NCI-H1105 treated with DMSO at 0.1 percent for 48 hours (cell line): ENCODE data around the gene IRF9.

Experiments
- DNase-seq: peaks from one replicate; lab custom pipeline; 2025; lab: John Stamatoyannopoulos, UW

Gene IRF9

DNA sequence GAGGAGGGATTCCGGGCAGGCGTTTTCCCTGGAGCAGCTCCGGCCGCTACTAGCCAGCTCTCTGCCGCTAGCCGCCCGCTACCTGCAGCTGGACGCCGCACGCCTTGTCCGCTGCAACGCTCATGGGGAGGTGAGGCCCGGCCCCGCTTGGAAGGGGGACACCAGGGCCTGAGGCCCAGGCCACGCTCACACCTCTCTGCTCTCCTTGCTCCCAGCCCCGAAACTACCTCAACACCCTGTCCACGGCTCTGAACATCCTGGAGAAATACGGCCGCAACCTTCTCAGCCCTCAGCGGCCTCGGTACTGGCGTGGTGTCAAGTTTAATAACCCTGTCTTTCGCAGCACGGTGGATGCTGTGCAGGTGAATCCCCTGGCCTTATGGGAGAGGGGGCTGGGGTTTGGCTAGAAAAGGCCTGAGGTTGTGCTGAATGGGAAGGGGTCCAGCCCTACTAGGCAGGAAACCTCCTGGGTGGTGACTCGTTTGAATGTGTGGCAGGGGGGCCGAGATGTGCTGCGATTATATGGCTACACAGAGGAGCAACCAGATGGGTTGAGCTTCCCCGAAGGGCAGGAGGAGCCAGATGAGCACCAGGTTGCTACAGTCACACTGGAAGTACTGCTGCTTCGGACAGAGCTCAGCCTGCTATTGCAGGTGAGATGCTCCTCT is 13.2 kb upstream of the IRF9 start:
- no peak for DNase-seq

DNA sequence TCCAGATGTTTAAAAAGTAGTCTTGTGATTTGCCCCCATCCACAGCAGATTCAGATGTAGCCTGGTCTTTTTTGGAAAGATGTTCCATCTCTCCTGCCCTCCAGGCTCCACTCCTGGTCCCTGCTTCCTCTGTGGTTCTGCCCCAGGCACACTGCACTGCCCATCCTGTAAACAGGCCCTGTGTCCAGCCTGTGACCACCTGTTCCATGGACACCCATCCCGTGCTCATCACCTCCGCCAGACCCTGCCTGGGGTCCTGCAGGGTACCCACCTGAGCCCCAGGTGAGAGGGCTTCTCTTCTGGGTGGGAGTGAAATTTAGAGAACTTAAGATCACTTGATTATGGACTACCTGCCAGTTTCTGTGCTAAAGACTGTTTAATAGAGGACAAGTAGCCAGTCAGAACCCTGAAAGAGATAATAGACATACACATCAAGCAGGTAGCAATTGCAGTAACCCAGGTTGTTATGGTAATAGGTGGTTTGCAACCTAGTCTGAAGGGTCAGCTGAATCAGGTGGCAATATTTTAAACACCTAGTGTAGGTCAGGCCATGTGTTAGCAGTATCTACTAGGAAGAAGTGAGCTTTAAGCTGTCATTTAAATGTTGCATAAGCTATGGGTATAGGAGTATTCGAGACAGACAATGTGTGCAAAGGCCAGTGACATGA is 11.6 kb upstream of the IRF9 start:
- no peak for DNase-seq

DNA sequence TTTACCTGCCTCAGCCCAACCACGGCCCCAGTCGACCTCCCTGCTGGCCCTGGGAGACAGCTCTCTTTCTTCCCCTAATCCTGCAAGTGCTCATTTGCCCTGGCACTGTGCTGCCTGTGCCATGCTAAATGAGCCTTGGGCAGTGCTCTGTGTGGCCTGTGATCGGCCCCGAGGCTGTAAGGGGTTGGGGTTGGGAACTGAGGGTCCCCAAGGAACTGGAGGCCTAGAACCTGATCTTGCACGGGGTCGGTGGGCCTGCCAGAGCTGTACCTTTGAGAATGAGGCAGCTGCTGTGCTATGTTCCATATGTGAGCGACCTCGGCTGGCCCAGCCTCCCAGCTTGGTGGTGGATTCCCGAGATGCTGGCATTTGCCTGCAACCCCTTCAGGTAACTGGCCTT is 11.0 kb upstream of the IRF9 start:
- no peak for DNase-seq

DNA sequence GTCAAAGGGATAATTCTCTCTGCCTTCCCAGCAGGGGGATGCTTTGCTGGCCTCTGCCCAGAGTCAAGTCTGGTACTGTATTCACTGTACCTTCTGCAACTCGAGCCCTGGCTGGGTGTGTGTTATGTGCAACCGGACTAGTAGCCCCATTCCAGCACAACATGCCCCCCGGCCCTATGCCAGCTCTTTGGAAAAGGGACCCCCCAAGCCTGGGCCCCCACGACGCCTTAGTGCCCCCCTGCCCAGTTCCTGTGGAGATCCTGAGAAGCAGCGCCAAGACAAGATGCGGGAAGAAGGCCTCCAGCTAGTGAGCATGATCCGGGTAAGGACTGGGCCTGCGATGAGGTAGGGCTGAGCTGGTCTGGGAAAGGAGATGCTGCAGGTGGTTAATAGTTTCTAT is 10.5 kb upstream of the IRF9 start:
- DNase-seq = no peak

DNA sequence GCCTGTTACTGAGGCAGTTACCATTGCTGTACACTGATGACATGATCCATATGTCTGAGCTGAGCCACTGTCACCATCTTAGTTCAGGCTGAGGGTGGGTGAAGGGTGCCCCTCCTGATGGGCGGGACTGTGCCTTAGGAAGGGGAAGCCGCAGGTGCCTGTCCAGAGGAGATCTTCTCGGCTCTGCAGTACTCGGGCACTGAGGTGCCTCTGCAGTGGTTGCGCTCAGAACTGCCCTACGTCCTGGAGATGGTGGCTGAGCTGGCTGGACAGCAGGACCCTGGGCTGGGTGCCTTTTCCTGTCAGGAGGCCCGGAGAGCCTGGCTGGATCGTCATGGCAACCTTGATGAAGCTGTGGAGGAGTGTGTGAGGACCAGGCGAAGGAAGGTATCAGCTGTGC is 10.1 kb upstream of the IRF9 start:
- DNase-seq = no peak

DNA sequence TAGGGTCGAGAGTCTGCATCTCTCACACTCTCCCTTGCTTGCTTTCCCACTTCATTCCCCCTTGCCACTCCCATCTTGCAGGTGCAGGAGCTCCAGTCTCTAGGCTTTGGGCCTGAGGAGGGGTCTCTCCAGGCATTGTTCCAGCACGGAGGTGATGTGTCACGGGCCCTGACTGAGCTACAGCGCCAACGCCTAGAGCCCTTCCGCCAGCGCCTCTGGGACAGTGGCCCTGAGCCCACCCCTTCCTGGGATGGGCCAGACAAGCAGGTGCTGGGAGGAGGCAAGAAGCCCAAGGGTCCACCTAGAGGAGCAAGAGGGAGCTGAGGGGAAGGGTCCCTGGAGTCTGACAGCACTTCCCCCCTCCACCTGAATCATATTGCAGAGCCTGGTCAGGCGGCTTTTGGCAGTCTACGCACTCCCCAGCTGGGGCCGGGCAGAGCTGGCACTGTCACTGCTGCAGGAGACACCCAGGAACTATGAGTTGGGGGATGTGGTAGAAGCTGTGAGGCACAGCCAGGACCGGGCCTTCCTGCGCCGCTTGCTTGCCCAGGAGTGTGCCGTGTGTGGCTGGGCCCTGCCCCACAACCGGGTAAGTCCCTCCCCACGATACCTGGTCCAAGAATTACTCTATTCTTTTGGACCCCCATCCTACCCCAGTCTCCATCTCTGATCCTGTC is 9.5 kb upstream of the IRF9 start:
- no peak for DNase-seq

DNA sequence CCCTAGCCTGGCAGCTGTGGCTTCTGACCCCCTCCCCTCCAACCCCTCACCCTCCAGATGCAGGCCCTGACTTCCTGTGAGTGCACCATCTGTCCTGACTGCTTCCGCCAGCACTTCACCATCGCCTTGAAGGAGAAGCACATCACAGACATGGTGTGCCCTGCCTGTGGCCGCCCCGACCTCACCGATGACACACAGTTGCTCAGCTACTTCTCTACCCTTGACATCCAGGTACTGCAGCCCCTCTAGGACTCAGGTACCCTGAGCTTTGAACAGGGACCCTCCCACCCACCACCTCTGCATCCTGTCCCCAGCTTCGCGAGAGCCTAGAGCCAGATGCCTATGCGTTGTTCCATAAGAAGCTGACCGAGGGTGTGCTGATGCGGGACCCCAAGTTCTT is 6.0 kb upstream of the IRF9 start:
- DNase-seq = no peak

DNA sequence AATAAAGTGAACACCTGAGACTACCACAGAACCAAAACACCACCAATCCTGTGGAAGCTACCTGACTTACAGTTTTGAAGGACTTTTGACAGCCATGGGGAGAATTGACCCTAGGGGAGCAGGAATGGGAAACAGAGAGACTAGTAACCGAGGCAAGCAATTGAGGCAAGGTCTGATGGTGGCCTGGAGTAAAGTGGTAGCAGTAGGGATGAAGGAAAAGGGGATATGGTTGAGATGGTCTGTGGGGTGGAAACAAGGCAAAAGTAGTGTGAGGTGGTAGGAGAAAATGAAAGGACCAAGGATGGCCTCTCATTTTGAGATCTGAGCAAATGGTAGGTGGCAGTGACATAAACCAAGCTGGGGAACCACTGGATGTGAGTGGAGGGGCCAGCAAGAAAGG is 4.2 kb upstream of the IRF9 start:
- DNase-seq = no peak

DNA sequence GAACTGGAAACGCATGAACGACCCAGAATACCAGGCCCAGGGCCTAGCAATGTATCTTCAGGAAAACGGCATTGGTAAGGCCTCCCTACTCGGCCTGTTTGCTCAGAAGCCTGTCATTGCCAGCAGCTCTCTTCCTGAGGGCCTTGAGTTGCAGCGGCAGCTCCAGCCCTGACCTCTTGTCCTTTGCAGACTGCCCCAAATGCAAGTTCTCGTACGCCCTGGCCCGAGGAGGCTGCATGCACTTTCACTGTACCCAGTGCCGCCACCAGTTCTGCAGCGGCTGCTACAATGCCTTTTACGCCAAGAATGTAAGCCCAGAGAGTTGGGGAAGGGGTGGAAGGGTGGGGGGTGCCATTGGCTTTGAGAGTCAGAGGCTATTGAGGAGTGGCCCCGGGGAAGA is 3.7 kb upstream of the IRF9 start:
- DNase-seq = no peak

DNA sequence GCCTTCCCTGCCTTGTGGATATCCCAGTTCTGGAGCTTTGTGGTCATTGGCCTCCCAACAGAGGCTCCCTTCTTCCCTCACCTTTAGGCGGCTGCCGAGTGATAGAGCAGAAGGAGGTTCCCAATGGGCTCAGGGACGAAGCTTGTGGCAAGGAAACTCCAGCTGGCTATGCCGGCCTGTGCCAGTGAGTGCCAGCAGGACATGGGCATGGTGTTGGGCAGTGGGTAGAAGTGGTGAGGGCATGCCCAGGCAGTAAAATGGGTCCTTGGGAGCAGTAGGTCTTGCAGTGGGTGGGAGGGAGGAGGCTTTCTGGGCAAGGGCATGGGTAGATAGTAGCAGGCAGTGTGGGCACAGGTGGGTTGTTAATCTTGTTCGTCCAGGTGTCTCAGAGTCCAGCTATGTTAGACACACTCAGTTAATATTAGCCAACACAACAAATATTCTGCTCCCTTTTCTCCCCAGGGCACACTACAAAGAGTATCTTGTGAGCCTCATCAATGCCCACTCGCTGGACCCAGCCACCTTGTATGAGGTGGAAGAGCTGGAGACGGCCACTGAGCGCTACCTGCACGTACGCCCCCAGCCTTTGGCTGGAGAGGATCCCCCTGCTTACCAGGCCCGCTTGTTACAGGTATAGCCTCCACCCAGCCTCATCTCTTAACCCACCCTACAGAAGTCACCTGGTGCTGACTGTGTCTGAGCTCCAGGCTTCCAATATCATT is 1.1 kb upstream of the IRF9 start:
- DNase-seq = no peak

DNA sequence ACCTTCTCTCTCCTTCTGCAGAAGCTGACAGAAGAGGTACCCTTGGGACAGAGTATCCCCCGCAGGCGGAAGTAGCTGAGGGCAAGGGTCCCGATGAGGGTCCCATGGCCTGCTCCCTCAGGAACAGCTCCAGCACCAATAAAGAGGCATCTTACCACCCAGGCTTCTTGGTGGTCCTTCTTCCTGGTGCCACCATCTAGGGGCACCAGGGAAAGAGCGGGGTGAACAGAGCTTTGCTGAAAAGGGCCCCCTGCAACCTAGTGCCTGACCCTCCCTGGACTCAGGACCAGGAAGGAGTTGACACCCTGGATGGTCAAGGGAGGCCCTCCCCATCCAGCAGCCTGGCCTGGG is 591 bp upstream of the IRF9 start:
- no peak for DNase-seq

DNA sequence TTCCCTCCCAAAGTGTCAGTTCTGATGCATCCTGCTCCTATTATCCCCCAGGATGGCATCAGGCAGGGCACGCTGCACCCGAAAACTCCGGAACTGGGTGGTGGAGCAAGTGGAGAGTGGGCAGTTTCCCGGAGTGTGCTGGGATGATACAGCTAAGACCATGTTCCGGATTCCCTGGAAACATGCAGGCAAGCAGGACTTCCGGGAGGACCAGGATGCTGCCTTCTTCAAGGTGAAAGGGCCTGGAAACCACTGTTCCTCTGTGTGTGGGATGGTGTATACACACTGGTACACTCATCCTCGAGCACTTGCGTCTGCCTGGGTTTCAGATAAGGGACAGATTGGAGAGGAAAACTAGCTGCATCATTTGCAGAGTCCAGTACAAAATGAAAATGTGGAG is 1.0 kb downstream of the IRF9 start:
- no peak for DNase-seq

DNA sequence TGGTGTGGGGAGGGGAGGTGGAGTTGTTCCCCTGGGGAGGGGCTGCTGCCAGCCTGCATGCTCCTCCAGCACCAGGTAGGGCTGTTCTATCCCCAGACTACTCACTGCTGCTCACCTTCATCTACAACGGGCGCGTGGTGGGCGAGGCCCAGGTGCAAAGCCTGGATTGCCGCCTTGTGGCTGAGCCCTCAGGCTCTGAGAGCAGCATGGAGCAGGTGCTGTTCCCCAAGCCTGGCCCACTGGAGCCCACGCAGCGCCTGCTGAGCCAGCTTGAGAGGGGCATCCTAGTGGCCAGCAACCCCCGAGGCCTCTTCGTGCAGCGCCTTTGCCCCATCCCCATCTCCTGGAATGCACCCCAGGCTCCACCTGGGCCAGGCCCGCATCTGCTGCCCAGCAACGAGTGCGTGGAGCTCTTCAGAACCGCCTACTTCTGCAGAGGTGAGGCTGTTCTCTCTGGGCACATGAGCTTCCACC is 3.5 kb downstream of the IRF9 start:
- DNase-seq = no peak

DNA sequence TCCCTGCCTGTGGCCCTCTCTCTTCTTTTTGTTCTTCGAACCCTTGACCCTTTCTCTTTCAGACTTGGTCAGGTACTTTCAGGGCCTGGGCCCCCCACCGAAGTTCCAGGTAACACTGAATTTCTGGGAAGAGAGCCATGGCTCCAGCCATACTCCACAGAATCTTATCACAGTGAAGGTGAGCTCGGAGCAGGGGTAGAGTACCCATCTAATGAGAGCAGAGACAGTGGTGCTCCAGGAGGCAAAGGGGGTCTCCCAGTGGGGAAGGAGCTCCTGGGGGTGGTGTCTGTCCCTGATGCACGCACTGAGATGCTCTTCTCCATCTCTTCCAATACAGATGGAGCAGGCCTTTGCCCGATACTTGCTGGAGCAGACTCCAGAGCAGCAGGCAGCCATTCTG is 4.7 kb downstream of the IRF9 start:
- DNase-seq = no peak

DNA sequence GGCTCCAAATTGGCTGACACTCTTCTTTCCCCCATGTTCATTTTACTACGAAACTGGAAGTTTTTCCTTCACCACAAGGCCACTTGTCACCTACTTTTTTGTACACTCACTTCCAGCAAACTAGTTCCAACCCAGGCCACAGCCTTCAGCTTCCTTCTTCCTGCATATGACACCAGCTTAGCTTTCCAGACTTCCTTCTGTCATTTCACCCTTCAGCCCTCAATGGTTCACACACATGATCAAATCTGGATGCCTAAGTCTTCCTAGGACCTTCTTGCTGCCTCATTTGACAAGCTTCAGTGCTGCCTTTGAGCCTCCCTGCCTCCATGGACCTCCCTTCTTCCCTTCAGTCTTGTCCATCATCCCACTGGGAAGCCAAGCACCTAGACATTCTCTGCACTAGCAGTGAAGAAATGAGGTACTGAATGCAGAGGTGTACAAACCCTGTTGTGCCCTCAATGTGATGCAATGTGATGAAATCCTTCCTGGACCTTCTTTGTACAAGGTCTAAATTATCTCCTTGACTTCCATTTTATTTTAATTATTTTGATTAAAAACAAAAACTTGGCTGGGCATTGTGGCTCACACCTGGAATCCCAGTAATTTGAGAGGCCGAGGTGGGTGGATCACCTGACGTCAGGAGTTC is 6.5 kb downstream of the IRF9 start:
- DNase-seq = no peak

DNA sequence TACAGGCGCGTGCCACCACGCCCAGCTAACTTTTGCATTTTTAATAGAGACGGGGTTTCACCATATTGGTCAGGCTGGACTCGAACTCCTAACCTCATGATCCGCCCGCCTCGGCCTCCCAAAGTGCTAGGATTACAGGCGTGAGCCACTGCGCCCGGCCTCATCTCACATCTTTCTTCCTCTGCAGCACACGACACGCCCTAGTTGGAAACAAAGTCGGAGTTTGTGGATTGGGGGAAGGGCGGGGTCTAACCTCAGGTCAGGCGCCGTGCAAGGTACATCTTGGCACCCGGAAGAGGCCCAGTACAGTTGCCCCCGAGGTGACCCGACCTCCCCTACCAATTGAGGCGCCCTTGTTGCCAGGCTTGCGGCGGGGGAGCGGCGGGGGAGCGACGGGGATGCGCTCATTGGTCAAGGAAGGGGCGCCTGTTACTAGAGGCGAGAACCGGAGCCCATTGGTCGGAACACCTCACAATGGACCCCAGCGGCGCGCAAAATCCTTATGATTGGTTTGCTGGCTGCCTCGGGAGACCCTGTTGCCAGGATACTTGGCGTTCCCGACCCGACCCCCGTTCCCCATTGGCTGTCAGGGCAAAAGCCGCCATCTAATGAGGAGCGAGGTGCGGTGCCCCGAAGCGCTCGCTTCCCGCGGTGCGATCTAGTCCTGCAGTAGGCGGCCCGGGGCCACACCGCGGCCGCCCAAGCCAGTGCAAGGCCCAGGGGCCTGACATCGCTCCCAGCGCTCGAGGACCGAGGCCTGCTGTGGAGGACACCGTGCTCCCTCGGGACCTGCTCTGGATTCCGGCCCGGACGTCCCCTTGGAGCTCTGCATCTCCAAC is 10.6 kb downstream of the IRF9 start, which contains the start of gene REC8:
REC8 (plus strand) TSS at position 659 of the 839 bp plus-strand sequence. CDS start 473 bp downstream, outside the sequence.
- peak; percentile 99 for DNase-seq

DNA sequence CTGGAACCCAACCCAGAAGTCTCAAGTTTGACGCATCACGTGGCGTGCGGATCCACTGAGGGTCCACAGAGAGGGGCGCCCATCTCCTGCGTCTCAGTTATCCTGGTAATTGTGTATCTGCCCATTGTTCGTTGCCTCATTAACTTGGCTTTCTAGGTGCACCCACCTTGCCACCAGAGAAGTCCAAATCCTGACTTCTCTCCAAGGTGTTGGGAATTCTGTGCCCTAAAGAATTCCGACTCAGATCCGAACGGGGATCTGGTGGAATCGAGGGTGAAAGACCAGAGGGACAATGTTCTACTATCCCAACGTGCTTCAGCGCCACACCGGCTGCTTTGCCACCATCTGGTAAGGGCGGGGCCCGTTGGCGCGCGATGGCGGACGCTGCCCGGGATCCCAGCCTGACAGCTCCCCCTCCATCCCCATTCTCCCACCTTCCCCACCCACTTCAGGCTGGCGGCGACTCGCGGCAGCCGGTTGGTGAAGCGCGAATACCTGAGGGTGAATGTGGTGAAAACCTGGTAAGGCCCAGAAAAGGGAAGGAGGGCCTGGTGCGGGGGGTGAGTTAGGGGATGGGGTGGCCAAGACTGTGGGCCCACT is 11.3 kb downstream of the IRF9 start:
- peak; percentile 28 for DNase-seq

DNA sequence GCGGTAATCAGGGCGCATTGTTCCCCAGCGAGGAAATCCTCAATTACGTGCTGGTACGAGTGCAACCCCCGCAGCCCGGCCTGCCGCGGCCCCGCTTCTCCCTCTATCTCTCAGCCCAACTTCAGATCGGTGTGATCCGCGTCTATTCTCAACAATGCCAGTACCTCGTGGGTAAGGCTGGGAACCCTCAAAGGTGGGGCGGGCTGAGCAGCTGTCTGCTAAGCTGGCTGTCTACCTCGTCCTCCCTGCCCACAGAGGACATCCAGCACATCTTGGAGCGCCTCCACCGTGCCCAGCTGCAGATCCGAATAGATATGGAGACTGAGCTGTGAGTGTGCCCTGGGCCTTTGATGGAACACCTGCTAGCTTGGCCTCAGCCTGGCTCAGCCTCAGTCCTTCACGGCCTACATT is 11.8 kb downstream of the IRF9 start:
- no peak for DNase-seq

DNA sequence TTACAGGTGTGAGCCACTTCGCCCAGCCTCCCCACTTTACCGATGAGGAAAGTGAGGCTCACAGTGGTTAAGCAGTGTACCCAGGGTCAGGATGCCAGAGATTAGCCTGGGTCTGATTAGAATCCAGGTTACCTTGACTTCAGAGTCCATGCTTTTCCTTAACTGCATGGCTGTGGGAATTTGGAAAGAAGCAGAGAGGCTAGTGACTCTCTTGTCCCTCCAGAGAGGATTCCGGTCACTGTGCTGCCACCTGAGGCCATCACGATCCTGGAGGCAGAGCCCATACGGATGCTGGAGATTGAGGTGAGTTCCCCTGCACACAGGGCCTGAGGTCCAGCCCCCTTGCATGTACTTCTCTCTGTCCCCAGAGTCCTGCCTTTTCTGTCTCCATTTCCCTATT is 15.5 kb downstream of the IRF9 start:
- no peak for DNase-seq

DNA sequence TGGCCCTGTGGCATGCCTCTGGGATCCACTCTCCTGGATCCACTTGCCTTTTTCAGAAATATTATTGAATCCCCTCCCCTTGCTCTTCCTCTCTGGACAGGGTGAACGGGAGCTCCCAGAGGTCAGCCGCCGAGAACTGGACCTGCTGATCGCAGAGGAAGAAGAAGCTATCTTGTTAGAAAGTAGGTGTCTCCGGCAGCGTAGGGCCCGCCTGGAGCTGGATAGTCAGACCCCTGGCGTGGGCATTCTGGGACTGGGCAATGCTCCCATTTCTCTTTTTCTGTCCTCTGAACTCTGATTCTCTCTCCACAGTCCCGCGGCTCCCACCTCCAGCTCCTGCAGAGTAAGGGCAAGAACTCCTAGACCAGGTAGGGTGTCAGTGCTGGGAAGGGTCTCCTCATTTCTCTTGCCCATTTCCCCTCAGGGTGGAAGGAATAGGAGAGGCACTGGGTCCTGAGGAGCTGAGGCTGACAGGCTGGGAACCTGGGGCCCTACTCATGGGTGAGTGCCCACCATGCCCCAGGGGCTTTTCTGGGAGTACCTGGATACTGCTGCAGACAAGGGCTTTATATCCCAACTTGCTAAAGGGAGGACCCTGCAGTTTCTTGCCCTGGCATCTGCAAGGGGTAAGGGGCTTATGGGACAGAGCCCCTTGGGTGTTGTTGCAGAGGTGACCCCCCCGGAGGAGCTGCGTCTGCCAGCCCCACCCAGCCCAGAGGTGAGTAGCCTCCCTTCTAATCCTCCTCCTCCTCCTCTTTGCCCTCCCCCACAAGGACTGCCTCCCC is 16.2 kb downstream of the IRF9 start:
- no peak for DNase-seq
